NB4 (cell line): ENCODE data around the gene AOPEP.

ENCODE experiments used
- DNase-seq: peaks from one replicate; pipeline ENCODE4 v3.0.0; 2010; ENCODE audit warnings: low read depth
- H3K4me3 ChIP-seq: one replicate; pipeline ENCODE4 v1.5.1; 2011; ENCODE audit warnings: mild to moderate bottlenecking, low read depth, low read length, moderate library complexity
- MYC ChIP-seq: IDR thresholded peaks from 2 replicates; pipeline ENCODE4 v1.6.1; 2011; ENCODE audit warnings: low read depth, low read length
- POLR2A ChIP-seq: IDR thresholded peaks from 2 replicates; pipeline ENCODE4 v1.6.1; 2011; ENCODE audit warnings: mild to moderate bottlenecking; ENCODE audit not compliant: insufficient read length; ENCODE audit errors: extremely low read depth
- TF ChIP-seq, protein P1 (sequence below): IDR thresholded peaks from 2 replicates; pipeline ENCODE4 v1.6.1; 2011; ENCODE audit warnings: low read depth, low read length
- TF ChIP-seq, protein P2 (sequence below): IDR thresholded peaks from one replicate; pipeline ENCODE4 v1.5.1; 2012; ENCODE audit warnings: low read depth, low read length

AOPEP gene

DNA sequence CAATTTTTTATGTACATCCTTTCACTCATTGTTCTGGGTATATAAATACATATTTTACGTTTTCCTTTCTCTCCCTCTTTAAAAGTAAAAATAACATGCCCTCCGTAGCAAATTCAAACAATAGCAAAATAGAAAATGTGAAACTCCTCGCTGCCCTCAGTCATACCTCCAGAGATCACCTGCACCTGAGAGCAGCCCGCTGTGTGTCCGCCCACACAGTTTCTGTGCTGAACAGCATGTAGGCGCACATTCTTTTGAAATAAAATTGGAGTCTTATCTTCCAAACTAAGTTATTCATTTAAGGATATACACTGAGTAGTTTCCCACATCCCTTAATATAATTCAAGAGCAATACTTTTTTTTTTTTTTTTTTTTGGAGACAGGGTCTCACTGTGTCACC lies 255.7 kb downstream of the AOPEP start:
- no peak for DNase-seq
- TF ChIP-seq, protein P1, sequence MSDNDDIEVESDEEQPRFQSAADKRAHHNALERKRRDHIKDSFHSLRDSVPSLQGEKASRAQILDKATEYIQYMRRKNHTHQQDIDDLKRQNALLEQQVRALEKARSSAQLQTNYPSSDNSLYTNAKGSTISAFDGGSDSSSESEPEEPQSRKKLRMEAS = no peak
- TF ChIP-seq MYC (no peak), POLR2A (no peak)
- TF ChIP-seq, protein P2, sequence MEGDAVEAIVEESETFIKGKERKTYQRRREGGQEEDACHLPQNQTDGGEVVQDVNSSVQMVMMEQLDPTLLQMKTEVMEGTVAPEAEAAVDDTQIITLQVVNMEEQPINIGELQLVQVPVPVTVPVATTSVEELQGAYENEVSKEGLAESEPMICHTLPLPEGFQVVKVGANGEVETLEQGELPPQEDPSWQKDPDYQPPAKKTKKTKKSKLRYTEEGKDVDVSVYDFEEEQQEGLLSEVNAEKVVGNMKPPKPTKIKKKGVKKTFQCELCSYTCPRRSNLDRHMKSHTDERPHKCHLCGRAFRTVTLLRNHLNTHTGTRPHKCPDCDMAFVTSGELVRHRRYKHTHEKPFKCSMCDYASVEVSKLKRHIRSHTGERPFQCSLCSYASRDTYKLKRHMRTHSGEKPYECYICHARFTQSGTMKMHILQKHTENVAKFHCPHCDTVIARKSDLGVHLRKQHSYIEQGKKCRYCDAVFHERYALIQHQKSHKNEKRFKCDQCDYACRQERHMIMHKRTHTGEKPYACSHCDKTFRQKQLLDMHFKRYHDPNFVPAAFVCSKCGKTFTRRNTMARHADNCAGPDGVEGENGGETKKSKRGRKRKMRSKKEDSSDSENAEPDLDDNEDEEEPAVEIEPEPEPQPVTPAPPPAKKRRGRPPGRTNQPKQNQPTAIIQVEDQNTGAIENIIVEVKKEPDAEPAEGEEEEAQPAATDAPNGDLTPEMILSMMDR = no peak
- no peak overlapping the region for H3K4me3 ChIP-seq

DNA sequence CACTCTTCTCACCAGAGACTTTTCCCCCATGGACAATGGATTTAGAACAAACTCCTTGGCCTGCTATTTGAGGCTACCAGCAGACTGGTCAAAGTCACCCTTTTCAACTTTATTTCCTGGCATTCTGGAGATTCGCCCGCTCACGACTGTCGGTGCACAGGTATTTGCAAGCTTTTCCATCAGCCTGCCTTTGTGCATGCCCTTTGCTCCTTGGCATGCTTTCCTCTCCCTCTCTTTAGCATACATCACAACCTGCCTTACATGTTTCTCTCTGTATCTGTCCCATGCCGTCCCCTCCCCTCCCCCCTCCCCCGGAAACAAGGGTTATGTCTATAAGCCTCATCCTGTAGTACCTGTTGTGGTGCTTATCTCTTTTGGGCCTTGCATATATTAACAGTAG lies 257.1 kb downstream of the AOPEP start:
- TF ChIP-seq POLR2A (no peak), MYC (no peak)
- TF ChIP-seq, protein P1 = no peak
- TF ChIP-seq, protein P2 = no peak
- no peak overlapping the region for H3K4me3 ChIP-seq
- DNase-seq = no peak

DNA sequence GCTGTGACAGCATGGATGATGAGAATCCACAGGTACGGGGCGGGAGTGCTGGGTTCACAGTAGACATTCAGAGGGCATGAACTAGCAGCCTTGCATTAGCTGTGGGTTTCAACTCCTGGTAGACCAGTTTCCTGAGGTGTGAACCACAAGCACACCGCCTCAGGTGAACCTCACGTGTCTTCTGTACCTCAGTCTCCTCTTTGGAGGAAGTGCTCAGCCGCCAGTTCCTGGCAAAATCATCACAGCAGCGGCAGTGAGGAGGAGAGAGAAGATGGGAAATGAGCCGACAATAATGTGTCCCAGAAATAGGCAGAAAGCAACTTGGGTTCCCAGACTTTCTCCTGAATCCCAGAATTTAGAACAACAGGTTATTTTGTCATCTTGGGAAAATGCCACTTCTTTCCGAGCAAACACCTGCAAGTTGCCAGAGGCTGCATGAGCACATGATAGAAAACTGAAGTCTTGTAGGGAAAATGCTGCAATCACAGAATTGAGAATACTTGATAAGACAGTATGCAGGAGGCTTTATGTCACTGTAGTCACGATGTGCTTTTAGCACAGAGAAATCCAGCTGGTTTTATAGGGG lies 258.5 kb downstream of the AOPEP start:
- no peak overlapping the region for H3K4me3 ChIP-seq
- TF ChIP-seq MYC (no peak), POLR2A (no peak)
- TF ChIP-seq, protein P1 = no peak
- TF ChIP-seq, protein P2 = no peak
- DNase-seq = no peak

DNA sequence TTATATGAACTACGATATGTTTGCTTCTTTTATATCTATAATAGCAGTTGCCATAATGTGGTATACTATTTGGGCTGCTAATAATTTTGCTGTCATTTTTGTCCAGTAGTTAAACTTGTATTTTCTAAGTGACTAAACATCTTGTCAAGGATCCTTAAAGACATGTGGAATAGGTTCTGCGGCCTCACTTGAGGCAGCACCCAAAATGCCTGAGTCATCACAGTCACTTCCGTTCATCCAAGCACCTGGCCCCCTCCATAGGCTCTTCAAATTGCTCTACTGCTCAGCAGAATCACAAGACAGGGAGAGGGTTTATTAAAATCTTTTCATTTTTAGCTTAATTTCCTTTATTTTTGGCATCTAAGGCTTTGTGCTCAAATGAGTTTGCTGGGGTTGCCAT lies 259.1 kb downstream of the AOPEP start:
- no peak overlapping the region for H3K4me3 ChIP-seq
- TF ChIP-seq, protein P2 = no peak
- TF ChIP-seq MYC = no peak
- TF ChIP-seq, protein P1 = no peak
- no peak for TF ChIP-seq POLR2A
- DNase-seq = no peak

DNA sequence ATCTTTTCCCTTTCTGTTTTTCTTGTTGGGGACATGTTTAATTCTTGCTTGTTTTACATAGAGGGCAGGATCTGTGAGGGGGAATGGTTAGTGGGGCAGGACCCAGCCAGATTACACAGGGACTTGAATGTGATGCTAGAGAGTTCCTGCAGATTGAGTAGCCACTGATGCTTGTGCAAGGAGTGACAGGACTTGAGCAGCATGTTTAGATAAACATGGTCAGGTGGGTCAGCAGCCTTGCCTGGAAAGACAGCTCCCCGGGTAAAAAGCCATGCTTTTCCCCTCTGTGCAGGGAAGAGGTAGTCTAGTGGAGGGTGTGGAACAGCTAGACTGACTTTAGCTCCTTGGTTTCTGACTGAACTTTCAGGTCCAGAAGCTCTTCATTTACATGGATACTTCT lies 261.2 kb downstream of the AOPEP start:
- no peak for DNase-seq
- no peak overlapping the region for H3K4me3 ChIP-seq
- TF ChIP-seq, protein P1 = no peak
- TF ChIP-seq, protein P2 = no peak
- TF ChIP-seq POLR2A (no peak), MYC (no peak)

DNA sequence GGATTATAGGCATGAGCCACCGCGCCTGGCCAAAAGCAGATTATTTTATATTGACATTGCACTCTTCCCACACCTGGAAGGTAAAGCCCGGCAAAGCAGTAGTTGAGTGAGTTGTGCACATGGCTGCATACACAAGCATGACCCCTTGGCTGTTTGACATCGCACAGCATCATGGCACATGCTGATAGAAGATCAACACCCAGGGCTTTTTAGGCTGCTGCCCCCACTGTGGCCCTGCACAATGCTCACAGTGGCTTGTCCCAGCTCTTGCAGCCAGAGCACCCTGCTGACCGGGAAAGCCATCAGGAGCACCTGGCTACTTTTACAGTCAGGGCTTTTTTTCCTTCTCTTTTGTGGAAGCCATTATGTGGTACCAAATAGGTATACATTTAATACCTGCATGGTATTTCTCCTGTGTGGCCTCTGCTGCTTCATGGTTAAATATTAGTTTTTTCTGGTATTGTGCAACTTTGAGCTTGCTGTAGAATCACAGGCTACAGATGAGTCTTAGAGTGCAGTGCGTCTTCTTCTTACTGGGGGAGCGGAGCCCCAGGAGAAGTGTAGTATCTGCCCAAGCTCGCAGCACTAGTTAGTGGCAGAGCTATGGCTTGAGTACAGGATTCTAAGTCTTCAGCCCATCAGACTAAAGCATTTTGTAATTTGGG lies 264.5 kb downstream of the AOPEP start:
- no peak overlapping the region for H3K4me3 ChIP-seq
- TF ChIP-seq POLR2A (no peak), MYC (no peak)
- TF ChIP-seq, protein P2 = no peak
- TF ChIP-seq, protein P1 = no peak
- no peak for DNase-seq
